ENCODE data around the gene SORCS2. TPM values are rescaled to one million over a fixed set of nuclear protein-coding genes. Genes with fewer than 3 reads are reported as not detected.

SORCS2 gene
- polyA plus RNA-seq, 1 donor from 2014 or later, result 1.0 TPM

GRCh38 chr4:7415927-7416686 is 223.8 kb downstream of the SORCS2 start:
- Histone ChIP-seq H3K36me3 (ENCODE audit: insufficient read depth, low read length) (no peaks in the 10 kb centered on the region), H3K27ac (ENCODE audit: low read length) (no peak overlapping the region), H3K79me2 (replicated peaks; ENCODE audit: insufficient read depth, low read length) (no peaks in the 10 kb centered on the region), H3K9me2 (ENCODE audit: insufficient read depth, low read length) (no peaks in the 10 kb centered on the region), H3F3A (ENCODE audit: insufficient read depth, low read length, poor library complexity, severe bottlenecking) (no peaks in the 10 kb centered on the region), H2AFZ (ENCODE audit: low read depth, low read length) (no peak overlapping the region), H3K4me3 (ENCODE audit: low read length) (no peak overlapping the region), H3K27me3 (ENCODE audit: insufficient read depth, low read depth, low read length) (no peaks in the 10 kb centered on the region), H3K9me3 (ENCODE audit: low read length) (no peaks in the 10 kb centered on the region), H3K4me2 (ENCODE audit: low read length) (no peak overlapping the region), H4K20me1 (ENCODE audit: insufficient read depth) (no peaks in the 10 kb centered on the region), H3K9ac (ENCODE audit: low read length) (no peak overlapping the region)
- no peak for TF ChIP-seq TAF1 (IDR thresholded peaks at IDR 0.05; ENCODE audit: low read depth)
- no peak for TF ChIP-seq EZH2 (IDR thresholded peaks at IDR 0.05; ENCODE audit: borderline replicate concordance, insufficient read depth, low read length, poor library complexity, severe bottlenecking)
- no peak for TF ChIP-seq REST (IDR thresholded peaks at IDR 0.05; ENCODE audit: borderline replicate concordance)
- TF ChIP-seq EP300 (conservative IDR thresholded peaks at IDR 0.05; ENCODE audit: poor library complexity, severe bottlenecking), result no peak
- no peak for TF ChIP-seq CTCF (IDR thresholded peaks at IDR 0.05; ENCODE audit: poor library complexity, severe bottlenecking)
- no peak for TF ChIP-seq POLR2AphosphoS5 (IDR thresholded peaks at IDR 0.05)

- no peak overlapping the region for H3K4me2 ChIP-seq (ENCODE audit: low read length)
- H3K27ac ChIP-seq (ENCODE audit: low read length), result no peak overlapping the region
- H3K9ac ChIP-seq (ENCODE audit: low read length), result no peak overlapping the region
- no peak overlapping the region for H2AFZ ChIP-seq (ENCODE audit: low read depth, low read length)
- H3K4me3 ChIP-seq (ENCODE audit: low read length), result no peak overlapping the region
- H3K27me3 ChIP-seq (ENCODE audit: insufficient read depth, low read depth, low read length), result no peaks in the 10 kb centered on the region
- H3F3A ChIP-seq (ENCODE audit: insufficient read depth, low read length, poor library complexity, severe bottlenecking), result no peaks in the 10 kb centered on the region
- no peaks in the 10 kb centered on the region for H3K9me3 ChIP-seq (ENCODE audit: low read length)
- no peak for TF ChIP-seq TAF1 (IDR thresholded peaks at IDR 0.05; ENCODE audit: low read depth)
- no peak for TF ChIP-seq SMC3 (conservative IDR thresholded peaks at IDR 0.05; ENCODE audit: poor library complexity)
- TF ChIP-seq MXI1 (conservative IDR thresholded peaks at IDR 0.05; ENCODE audit: poor library complexity, severe bottlenecking), result no peak
- TF ChIP-seq CTCF (IDR thresholded peaks at IDR 0.05; ENCODE audit: poor library complexity, severe bottlenecking), result no peak
- no peak for TF ChIP-seq EP300 (conservative IDR thresholded peaks at IDR 0.05; ENCODE audit: poor library complexity, severe bottlenecking)
- no peak for TF ChIP-seq RAD21 (conservative IDR thresholded peaks at IDR 0.05)
- no peak for TF ChIP-seq POLR2AphosphoS5 (IDR thresholded peaks at IDR 0.05)
- no peak for TF ChIP-seq EZH2 (IDR thresholded peaks at IDR 0.05; ENCODE audit: borderline replicate concordance, insufficient read depth, low read length, poor library complexity, severe bottlenecking)
- no peak for TF ChIP-seq REST (IDR thresholded peaks at IDR 0.05; ENCODE audit: borderline replicate concordance)
- H3K36me3 ChIP-seq (ENCODE audit: insufficient read depth, low read length), result no peaks in the 10 kb centered on the region
- H4K20me1 ChIP-seq (ENCODE audit: insufficient read depth), result no peaks in the 10 kb centered on the region
- H3K79me2 ChIP-seq (replicated peaks; ENCODE audit: insufficient read depth, low read length), result no peaks in the 10 kb centered on the region
- H3K9me2 ChIP-seq (ENCODE audit: insufficient read depth, low read length), result no peaks in the 10 kb centered on the region
Observed at GRCh38 chr4:7416745-7417432, 224.6 kb downstream of the SORCS2 start.

Data from neural cell (in vitro differentiated cells).